Stimulated activated CD4-positive, alpha-beta T cell treated with anti-CD3 and anti-CD28 coated beads, Interleukin-2, amount 100 ng/mL, for 4 hours (primary cell): ENCODE data around the gene LIPM.

Source experiments
- DNase-seq: peaks from one replicate; pipeline ENCODE4 v3.0.0-alpha.2; 2020; ENCODE audit warnings: low read depth

Gene LIPM

DNA sequence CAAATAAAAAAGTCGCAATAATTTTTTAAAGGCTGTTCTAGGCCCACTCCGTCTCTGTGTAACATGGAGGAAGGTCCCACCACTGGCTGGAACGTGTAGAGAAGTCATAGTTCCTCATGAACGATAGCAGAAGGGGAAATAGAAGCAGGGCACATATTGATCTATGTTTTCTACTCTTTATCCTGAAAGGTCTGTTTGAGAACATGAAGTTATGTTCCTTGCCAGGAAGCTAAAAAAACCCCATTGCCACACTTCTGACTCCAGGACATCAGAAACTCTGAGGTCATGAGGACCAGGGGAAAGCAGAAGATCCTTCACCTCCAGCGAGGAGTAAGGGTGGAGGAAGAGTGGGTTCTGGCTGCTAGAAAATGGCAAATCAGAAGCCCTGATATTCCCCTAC lies 38.4 kb downstream of the LIPM start:
- DNase-seq: no peak

DNA sequence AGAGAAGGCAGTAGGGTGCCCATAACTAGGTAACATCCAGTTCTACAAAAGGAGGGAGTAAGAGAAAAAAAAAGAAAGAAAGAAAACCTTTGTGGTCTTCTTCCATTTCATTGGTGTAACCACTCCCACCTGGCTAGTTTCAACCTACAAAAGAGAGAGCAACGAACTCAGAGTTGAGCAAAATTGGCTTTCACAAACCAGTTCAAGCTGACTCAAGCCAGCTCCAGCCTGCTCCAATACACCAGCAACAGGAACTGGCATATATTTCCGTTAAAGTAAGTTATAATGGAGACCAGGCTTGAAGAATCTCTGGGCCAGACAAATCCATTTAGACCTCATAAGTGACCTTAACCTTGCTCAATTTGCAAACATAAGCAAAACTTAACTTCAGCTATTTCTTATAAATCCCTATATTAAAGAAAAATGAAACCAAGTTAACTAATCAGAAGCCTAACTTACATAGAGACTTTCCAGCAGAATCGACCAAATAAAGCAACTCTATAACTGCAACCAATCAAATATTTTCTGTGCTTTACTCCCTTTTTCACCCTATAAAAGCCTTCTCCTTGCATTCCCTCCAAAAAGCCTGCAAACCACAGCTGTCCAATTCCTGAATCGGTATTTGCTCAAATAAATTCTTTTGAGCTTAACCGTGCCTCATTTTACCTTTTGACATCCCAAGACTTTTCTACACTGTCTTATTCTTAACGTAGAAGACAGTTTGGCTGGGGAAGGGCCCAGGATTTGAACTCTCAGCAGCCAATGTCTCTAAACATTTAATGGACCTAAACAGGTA lies 39.0 kb downstream of the LIPM start:
- no peak for DNase-seq

DNA sequence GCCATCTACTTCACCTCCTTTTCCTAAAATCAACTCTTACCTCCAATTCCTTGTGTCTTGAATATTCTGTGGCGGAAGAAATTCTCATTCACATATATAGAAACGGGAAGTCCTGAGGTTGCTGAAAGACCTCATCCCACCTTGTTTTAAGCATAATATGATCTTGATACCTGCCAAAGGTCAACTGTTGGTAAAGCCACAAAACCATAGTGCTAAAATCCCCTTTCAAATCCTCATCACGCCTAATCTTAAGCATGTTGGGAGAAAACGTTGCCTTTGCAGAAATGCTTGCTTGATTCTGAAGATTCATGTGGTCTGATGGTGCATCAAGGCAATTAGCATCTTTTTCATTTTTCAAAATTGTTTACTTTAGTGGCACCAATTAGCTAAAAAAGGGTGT lies 40.6 kb downstream of the LIPM start:
- no peak for DNase-seq

DNA sequence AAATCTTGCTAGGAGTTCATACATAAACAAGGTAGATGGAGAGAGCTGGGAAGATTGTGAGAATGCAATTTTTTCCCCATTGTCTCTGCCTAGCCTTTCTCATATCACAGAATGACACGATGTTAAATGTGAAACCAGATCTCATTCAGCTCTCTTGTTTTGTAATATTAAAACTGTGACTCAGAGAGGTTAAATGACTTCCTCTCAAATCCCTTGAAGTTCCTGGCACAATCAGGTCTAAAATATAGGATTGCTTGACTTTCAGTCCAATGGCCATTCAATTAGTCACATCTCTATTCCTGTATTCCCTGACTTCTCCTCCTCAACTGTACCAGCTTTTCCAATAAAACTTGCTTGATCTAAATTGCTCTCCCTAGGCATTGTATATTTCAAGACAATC lies 46.0 kb downstream of the LIPM start:
- no peak for DNase-seq

DNA sequence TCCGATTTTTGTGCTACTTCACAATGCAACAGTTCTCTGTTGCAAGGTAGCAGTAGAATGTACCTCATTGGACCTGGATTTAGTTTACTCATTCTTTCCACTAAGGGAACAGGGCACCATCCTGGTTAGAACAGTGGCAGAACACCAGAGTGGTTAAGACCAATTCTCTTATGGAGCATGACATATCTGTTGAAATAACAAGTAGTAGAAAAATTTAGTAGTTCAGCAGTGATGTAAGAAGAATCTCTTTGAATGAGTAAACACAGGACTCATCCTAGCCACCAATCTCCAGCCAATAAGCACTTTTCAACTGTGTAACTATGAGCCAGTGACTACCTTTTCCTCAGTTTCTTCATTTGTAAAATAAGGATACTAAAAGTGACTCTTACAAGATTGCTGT lies 46.7 kb downstream of the LIPM start:
- no peak for DNase-seq

DNA sequence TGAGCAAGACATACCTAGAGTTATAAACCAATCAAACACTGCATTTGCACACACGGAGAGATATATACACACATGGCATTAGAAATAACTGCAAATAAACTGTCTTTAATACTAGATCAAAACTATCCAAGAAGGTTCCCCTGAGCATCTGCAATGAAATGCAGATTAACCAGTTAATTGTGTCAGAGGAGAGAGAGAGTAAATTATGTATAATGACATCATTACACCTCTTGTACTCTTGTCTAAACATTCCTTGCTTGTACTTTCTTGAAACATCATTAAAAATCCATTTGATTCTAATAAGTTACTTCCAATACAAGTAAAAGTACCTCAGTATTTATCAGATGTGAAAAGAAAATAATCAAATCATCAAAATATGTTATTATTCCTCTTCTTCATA lies 48.2 kb downstream of the LIPM start:
- DNase-seq: no peak

DNA sequence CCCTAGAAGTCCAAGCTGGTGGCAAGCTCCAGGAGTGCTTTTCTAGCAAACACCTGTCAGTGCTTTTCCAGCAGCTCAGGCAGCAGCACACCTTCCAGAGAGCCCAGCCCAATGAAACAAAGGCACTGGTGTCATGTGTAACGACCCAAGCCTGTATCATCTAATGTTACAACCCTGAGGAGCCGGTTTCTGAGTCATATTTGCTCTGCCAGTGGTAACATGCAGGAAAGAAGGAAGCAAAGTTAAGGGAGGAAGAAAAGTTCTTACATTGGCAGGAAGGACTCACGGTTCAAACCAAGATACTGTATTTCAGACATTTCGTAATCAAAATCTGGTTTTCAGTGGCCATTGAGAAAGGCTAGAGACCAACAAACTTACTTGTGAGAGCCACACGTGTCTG lies 49.2 kb downstream of the LIPM start, which contains the start of gene ANKRD22:
Gene ANKRD22 (minus strand): TSS at position 139 of the 400 bp plus-strand sequence. CDS start 237 bp downstream, outside the sequence.
- DNase-seq: no peak

DNA sequence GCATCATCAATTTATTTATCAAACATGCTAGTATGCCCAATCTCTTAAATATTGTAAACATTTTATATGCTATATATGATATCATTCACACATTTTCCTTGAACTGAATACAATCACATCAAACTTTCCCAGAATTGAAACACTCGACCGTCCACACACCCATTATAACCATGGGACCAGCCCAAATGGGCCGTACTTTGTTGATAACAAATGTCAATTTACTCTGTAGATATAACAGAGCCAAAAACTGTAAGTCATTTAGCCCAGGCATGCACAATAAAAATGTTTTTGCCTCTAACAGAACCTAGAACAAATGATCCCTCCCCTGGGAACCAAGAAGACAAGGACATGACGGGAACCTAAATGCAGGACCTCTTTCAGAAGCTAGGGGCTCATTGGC lies 49.8 kb downstream of the LIPM start:
- no peak for DNase-seq

DNA sequence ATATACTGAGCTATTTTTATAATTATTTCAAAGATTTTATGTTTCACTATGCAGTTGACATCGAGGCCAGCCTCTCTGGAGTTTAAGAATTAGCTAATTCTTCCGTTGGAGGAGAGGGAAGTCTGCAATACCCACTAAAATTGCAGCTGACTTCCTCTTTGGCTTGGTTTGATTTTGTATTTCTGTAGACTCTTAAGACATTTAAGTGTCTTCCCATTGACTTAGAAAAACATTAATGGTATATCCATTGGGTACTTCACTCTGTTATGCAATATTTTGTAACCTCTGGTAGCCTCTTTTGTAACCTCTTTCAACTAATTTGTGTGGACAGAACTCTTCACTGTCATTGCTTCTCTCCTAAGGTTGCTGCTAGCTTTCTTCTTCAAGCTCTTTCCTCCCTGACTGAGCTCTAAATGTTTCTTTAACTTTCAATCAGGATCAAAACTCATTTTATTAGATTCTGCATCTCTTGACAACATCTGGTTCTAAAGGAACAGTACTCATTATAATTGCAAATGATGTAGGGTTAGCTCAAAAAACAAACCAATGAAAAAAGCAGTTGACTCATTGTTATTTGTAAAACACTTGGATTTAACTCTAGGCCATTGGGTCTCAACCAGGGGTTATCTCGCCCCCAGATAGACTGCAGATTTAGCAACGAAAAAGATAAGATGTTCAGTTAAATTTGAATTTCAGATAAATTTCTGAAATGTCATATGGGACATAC lies 50.8 kb downstream of the LIPM start:
- no peak for DNase-seq

DNA sequence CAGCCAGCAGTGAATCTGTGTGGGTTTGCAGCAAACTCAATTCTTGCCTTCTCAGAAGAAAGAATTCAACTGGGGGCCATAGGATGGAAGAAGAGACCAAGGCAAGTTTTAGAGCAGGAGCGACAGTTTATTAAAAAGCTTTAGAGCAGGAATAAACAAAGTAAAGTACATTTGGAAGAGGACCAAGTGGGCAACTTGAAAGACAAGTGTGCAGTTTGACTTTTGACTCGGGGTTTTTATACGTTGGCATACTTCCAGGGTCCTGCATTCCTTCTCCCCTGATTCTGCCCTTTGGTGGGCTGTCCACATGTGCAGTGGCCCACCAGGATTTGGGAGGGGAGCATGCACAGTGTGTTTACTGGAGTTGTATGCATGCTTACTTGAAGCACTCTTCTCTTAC lies 52.2 kb downstream of the LIPM start:
- no peak for DNase-seq

DNA sequence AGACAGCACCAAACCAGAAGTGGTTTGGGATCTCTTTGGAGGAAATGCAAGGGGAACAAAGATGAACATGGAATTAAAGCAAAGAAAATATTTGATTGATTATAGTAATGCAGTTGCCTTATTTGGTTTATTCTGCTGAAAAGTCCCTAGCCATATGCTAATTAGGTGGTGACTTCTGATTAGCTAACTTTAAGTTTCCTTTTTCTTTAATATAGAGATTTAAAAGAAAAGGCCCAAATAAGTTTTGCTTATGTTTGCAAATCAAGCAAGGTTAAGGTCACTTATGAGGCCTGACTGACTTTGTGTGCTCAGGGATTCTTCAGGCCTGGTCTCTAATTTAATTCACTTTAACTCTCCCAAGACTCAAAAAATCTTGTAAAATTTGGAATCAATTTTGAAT lies 55.3 kb downstream of the LIPM start:
- no peak for DNase-seq

DNA sequence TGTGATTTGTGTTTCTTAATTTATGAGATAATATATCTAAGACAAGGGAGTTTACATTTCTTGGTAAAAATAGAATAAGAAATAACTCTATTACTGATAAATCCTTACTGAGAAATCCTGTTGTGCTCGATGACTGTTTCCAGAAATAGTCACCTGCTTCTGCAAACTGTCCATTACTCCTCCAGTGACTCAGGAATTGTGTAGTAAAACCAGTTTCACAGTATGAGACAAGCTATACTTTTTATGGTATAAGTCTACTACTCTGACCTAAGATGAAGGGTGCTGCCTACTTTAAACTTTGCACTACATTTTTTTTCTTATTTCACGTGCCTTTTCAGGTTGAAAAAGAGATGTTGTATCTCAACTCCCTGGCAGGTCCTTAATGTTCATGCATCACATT lies 56.0 kb downstream of the LIPM start:
- DNase-seq: no peak

DNA sequence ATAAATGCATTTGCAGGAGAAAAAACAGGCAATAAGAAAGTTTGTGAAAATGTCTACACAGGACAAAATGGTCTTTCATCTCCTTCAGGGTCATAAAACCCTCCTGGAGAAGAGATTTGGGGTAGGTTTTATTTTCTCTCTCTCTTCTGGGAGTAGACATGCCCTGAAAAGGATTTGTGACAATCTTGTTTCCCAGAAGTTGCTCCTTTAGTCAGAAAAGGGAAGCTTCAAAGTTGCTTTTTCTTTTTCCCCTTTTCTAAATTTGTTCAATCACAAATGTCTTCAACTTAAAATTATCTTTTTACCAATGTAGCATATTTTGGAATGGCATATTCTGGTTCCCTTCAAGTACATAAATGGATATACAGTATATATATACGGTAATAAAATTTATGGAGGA lies 58.5 kb downstream of the LIPM start:
- DNase-seq: no peak

DNA sequence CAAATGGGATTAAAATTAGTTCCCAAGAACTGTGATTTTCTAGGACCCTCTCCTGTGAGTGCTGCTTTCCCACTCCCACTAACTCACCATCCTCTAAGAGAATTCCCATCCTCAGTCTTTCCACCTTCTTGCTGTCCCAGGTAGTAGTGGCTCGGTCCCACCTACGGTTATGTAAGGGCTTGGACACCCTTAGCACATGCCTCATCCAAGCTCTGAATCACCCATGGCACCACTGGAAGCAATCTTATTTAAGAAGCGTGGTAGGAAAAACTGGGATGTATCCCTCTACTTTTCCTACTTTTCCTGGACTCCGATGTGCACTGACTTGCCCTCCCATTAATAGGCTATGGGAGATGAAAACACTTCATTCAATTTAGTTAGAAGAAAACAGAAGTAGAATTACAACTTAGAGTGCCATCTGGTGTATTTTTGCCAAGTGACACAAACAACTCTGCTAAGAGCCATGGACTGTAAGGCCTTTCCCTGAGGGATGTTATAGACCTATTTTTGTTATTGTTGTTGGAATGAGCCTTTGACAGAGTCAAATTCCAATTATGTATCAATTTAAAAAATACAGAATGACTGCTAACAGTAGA lies 62.8 kb downstream of the LIPM start:
- no peak for DNase-seq

DNA sequence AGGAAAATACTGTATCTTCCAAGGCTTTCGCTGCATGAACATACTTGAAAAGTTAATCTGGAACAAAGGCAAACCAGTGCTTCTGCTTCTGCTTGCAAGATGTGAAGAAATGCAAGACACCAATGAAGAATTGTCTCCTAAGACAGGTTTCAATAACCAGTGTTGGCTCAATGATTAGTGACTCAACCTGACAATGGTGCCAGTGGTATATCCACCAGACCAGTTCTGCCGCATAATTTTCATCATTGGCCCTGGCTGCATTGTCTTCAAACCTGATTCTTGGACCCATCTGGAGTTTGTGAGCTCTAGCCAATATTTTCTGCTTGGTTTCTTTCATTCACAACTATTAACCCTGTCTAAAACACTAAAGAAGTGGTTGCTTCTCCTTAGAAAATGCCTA lies 63.9 kb downstream of the LIPM start:
- DNase-seq: no peak

DNA sequence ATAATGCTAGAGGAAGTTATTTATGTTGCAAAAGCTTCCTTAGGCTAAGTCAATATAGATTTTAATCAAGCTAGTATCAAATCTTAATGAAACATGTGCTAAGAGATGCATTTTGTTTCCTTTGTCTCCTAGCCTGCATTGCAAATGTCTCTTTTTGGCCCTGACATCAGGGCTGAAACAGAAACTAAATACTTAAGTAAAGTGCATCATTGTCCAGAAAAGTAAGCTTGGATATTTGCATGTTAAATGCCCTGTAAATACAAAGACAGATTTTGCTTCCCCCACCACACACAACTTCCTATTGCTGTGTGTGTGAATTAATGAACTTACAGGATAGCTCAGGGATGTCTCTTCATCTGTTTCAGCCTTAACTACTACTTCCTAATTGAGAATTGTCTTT lies 67.6 kb downstream of the LIPM start:
- no peak for DNase-seq
